Measurements from ENCODE around the gene CNBP. TPM values are rescaled to one million over a fixed set of nuclear protein-coding genes. Genes with fewer than 3 reads are reported as not detected.

CNBP gene
- total and polyA plus RNA-seq, 4 donors = 226 to 251 (median 237) TPM

- Histone ChIP-seq H3K36me3 (ENCODE audit: control insufficient read depth, insufficient read depth, low read length) (no peaks in the 10 kb centered on the region), H3K4me3 (ENCODE audit: low read depth, low read length) (no peak overlapping the region), H3K4me1 (ENCODE audit: control insufficient read depth, insufficient read depth, low read length) (peaks cover 5% of the 10 kb centered on the region), H3K9me3 (ENCODE audit: control insufficient read depth, insufficient read depth, low read length) (no peaks in the 10 kb centered on the region), H3K27ac (ENCODE audit: low read depth, low read length) (no peak overlapping the region), H3K27me3 (ENCODE audit: control insufficient read depth, insufficient read depth, low read length) (no peaks in the 10 kb centered on the region)
- no peak for DNase-seq (ENCODE audit: low read depth in 4 of 6, low spot score in 6 of 6)
- 100% methylated on average over 3 of the region's 5 CpGs for WGBS (ENCODE audit: insufficient coverage)
Observed at GRCh38 chr3:129213238-129213637, 29.5 kb upstream of the CNBP start.

GRCh38 chr3:129211772-129212171 lies 28.1 kb upstream of the CNBP start:
- no peaks in the 10 kb centered on the region for H3K36me3 ChIP-seq (ENCODE audit: control insufficient read depth, insufficient read depth, low read length)
- H3K27me3 ChIP-seq (ENCODE audit: control insufficient read depth, insufficient read depth, low read length) = no peaks in the 10 kb centered on the region
- no peaks in the 10 kb centered on the region for H3K9me3 ChIP-seq (ENCODE audit: control insufficient read depth, insufficient read depth, low read length)
- 40% methylated on average over 6 of the region's 6 CpGs for WGBS (ENCODE audit: insufficient coverage)
- no peak overlapping the region for H3K27ac ChIP-seq (ENCODE audit: low read depth, low read length)
- peak in 2 of 6 donors; percentile 22 to 50 for DNase-seq (ENCODE audit: low read depth in 4 of 6, low spot score in 6 of 6)
- no peak overlapping the region for H3K4me3 ChIP-seq (ENCODE audit: low read depth, low read length)
- H3K4me1 ChIP-seq (ENCODE audit: control insufficient read depth, insufficient read depth, low read length) = peaks cover 5% of the 10 kb centered on the region

DNA sequence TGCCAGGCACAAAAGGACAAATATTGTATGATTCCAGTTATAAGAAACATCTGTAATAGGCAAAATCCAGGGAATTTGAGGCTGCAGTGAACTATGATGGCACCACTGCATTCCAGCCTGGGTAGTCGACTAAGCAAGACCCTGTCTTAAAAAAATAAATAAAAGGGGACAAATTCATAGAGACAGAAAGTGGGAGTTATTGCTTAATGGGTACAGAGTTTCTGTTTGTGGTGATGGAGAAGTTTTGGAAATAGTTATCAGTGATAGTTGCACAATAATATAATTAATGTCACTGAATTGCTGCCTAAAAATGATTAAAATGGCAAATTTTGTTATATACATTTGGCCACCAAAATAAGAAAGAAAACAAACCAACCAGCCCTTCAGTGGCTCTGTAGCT lies 27.6 kb upstream of the CNBP start:
- WGBS (ENCODE audit: insufficient coverage) = no CpG with 5 or more reads among the region's 1 CpG
- no peaks in the 10 kb centered on the region for H3K27me3 ChIP-seq (ENCODE audit: control insufficient read depth, insufficient read depth, low read length)
- no peak overlapping the region for H3K27ac ChIP-seq (ENCODE audit: low read depth, low read length)
- DNase-seq (ENCODE audit: low read depth in 4 of 6, low spot score in 6 of 6) = no peak
- no peak overlapping the region for H3K4me3 ChIP-seq (ENCODE audit: low read depth, low read length)
- H3K9me3 ChIP-seq (ENCODE audit: control insufficient read depth, insufficient read depth, low read length) = no peaks in the 10 kb centered on the region
- H3K36me3 ChIP-seq (ENCODE audit: control insufficient read depth, insufficient read depth, low read length) = no peaks in the 10 kb centered on the region
- peaks cover 5% of the 10 kb centered on the region for H3K4me1 ChIP-seq (ENCODE audit: control insufficient read depth, insufficient read depth, low read length)

- peak in 1 of 6 donors; percentile 35 for DNase-seq (ENCODE audit: low read depth in 4 of 6, low spot score in 6 of 6)
- H3K27ac ChIP-seq (ENCODE audit: low read depth, low read length) = no peak overlapping the region
- WGBS (ENCODE audit: insufficient coverage) = 69% methylated on average over 2 of the region's 4 CpGs
- H3K9me3 ChIP-seq (ENCODE audit: control insufficient read depth, insufficient read depth, low read length) = no peaks in the 10 kb centered on the region
- H3K4me1 ChIP-seq (ENCODE audit: control insufficient read depth, insufficient read depth, low read length) = peaks cover 11% of the 10 kb centered on the region
- no peaks in the 10 kb centered on the region for H3K36me3 ChIP-seq (ENCODE audit: control insufficient read depth, insufficient read depth, low read length)
- H3K4me3 ChIP-seq (ENCODE audit: low read depth, low read length) = no peak overlapping the region
- H3K27me3 ChIP-seq (ENCODE audit: control insufficient read depth, insufficient read depth, low read length) = no peaks in the 10 kb centered on the region
Observed at GRCh38 chr3:129207479-129207878, 23.8 kb upstream of the CNBP start.

GRCh38 chr3:129205109-129205832 lies 21.6 kb upstream of the CNBP start:
- H3K4me1 ChIP-seq (ENCODE audit: control insufficient read depth, insufficient read depth, low read length) = peaks cover 6% of the 10 kb centered on the region
- H3K9me3 ChIP-seq (ENCODE audit: control insufficient read depth, insufficient read depth, low read length) = no peaks in the 10 kb centered on the region
- H3K27ac ChIP-seq (ENCODE audit: low read depth, low read length) = no peak overlapping the region
- 73% methylated on average over 6 of the region's 8 CpGs for WGBS (ENCODE audit: insufficient coverage)
- no peak for DNase-seq (ENCODE audit: low read depth in 4 of 6, low spot score in 6 of 6)
- H3K36me3 ChIP-seq (ENCODE audit: control insufficient read depth, insufficient read depth, low read length) = no peaks in the 10 kb centered on the region
- no peaks in the 10 kb centered on the region for H3K27me3 ChIP-seq (ENCODE audit: control insufficient read depth, insufficient read depth, low read length)
- H3K4me3 ChIP-seq (ENCODE audit: low read depth, low read length) = no peak overlapping the region

GRCh38 chr3:129204473-129204872 lies 20.8 kb upstream of the CNBP start:
- DNase-seq (ENCODE audit: low read depth in 4 of 6, low spot score in 6 of 6) = no peak

DNA sequence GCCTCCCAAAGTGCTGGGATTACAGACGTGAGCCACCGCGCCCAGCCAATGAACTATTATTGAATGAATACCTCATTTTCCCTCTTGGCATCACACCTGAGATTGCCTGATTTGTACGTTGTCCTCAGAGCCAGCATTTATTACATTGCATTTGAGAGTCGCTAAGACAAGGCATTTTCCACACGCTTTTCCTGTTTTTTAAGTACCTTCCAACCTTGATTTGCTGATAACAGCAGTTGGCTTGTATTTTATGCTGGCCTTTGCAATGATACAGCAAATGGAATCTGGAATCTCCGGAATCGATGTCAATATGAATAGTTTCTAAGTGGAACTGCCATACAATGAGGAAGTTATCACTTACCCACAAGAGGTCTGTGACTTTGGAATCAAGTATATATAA lies 15.7 kb upstream of the CNBP start:
- Histone ChIP-seq H3K4me3 (ENCODE audit: low read depth, low read length) (no peak overlapping the region), H3K27ac (ENCODE audit: low read depth, low read length) (no peak overlapping the region)

More at GRCh38 chr3:129204473-129204872, 20.8 kb upstream of the CNBP start:
- Histone ChIP-seq H3K27me3 (ENCODE audit: control insufficient read depth, insufficient read depth, low read length) (no peaks in the 10 kb centered on the region), H3K4me3 (ENCODE audit: low read depth, low read length) (no peak overlapping the region), H3K9me3 (ENCODE audit: control insufficient read depth, insufficient read depth, low read length) (no peaks in the 10 kb centered on the region), H3K4me1 (ENCODE audit: control insufficient read depth, insufficient read depth, low read length) (peaks cover 6% of the 10 kb centered on the region), H3K27ac (ENCODE audit: low read depth, low read length) (no peak overlapping the region), H3K36me3 (ENCODE audit: control insufficient read depth, insufficient read depth, low read length) (no peaks in the 10 kb centered on the region)
- no CpG with 5 or more reads among the region's 2 CpGs for WGBS (ENCODE audit: insufficient coverage)

GRCh38 chr3:129197321-129197720 lies 13.6 kb upstream of the CNBP start:
- no peaks in the 10 kb centered on the region for H3K36me3 ChIP-seq (ENCODE audit: control insufficient read depth, insufficient read depth, low read length)
- no peak for DNase-seq (ENCODE audit: low read depth in 4 of 6, low spot score in 6 of 6)
- H3K4me3 ChIP-seq (ENCODE audit: low read depth, low read length) = no peak overlapping the region
- no peak overlapping the region for H3K27ac ChIP-seq (ENCODE audit: low read depth, low read length)
- no peaks in the 10 kb centered on the region for H3K4me1 ChIP-seq (ENCODE audit: control insufficient read depth, insufficient read depth, low read length)
- no peaks in the 10 kb centered on the region for H3K9me3 ChIP-seq (ENCODE audit: control insufficient read depth, insufficient read depth, low read length)
- no peaks in the 10 kb centered on the region for H3K27me3 ChIP-seq (ENCODE audit: control insufficient read depth, insufficient read depth, low read length)
- no CpG with 5 or more reads among the region's 1 CpG for WGBS (ENCODE audit: insufficient coverage)

More for the DNA sequence above, 15.7 kb upstream of the CNBP start:
- Histone ChIP-seq H3K9me3 (ENCODE audit: control insufficient read depth, insufficient read depth, low read length) (no peaks in the 10 kb centered on the region), H3K27me3 (ENCODE audit: control insufficient read depth, insufficient read depth, low read length) (no peaks in the 10 kb centered on the region), H3K4me1 (ENCODE audit: control insufficient read depth, insufficient read depth, low read length) (no peaks in the 10 kb centered on the region), H3K36me3 (ENCODE audit: control insufficient read depth, insufficient read depth, low read length) (no peaks in the 10 kb centered on the region)
- 92% methylated on average over 4 of the region's 8 CpGs for WGBS (ENCODE audit: insufficient coverage)
- no peak for DNase-seq (ENCODE audit: low read depth in 4 of 6, low spot score in 6 of 6)

- Histone ChIP-seq H3K4me3 (ENCODE audit: low read depth, low read length) (no peak overlapping the region), H3K9me3 (ENCODE audit: control insufficient read depth, insufficient read depth, low read length) (no peaks in the 10 kb centered on the region), H3K27ac (ENCODE audit: low read depth, low read length) (no peak overlapping the region), H3K27me3 (ENCODE audit: control insufficient read depth, insufficient read depth, low read length) (no peaks in the 10 kb centered on the region), H3K36me3 (ENCODE audit: control insufficient read depth, insufficient read depth, low read length) (no peaks in the 10 kb centered on the region), H3K4me1 (ENCODE audit: control insufficient read depth, insufficient read depth, low read length) (no peaks in the 10 kb centered on the region)
- WGBS (ENCODE audit: insufficient coverage) = no CpG with 5 or more reads among the region's 3 CpGs
- DNase-seq (ENCODE audit: low read depth in 4 of 6, low spot score in 6 of 6) = no peak
Observed at GRCh38 chr3:129196601-129197000, 12.9 kb upstream of the CNBP start.

GRCh38 chr3:129195731-129196256 lies 12.1 kb upstream of the CNBP start:
- DNase-seq (ENCODE audit: low read depth in 4 of 6, low spot score in 6 of 6) = peak in 3 of 6 donors; percentile 10 to 46 (median 17)

More at GRCh38 chr3:129195731-129196256, 12.1 kb upstream of the CNBP start:
- Histone ChIP-seq H3K27me3 (ENCODE audit: control insufficient read depth, insufficient read depth, low read length) (no peaks in the 10 kb centered on the region), H3K36me3 (ENCODE audit: control insufficient read depth, insufficient read depth, low read length) (no peaks in the 10 kb centered on the region), H3K9me3 (ENCODE audit: control insufficient read depth, insufficient read depth, low read length) (no peaks in the 10 kb centered on the region), H3K4me3 (ENCODE audit: low read depth, low read length) (no peak overlapping the region), H3K27ac (ENCODE audit: low read depth, low read length) (peak overlapping the region; percentile 69), H3K4me1 (ENCODE audit: control insufficient read depth, insufficient read depth, low read length) (no peaks in the 10 kb centered on the region)
- 36% methylated on average over 4 of the region's 6 CpGs for WGBS (ENCODE audit: insufficient coverage)
